Activated CD8-positive, alpha-beta memory T cell treated with anti-CD3 and anti-CD28 coated beads for 4 hours (primary cell): ENCODE data around the gene ADARB2.
"Not testable (repeated sequence)": the region's sequence is repeated elsewhere in the genome, so short reads cannot be mapped to it uniquely, and the experiment has no call there.

Source experiments
- DNase-seq, 2 donors: peaks; one replicate each; pipeline ENCODE4 v3.0.0-alpha.2; 2020; ENCODE audit warnings: low read depth in 2 of 2

Gene ADARB2

GRCh38 chr10:1616701-1617100 is 120.6 kb downstream of the ADARB2 start:
- DNase-seq: not testable (repeated sequence)

DNA sequence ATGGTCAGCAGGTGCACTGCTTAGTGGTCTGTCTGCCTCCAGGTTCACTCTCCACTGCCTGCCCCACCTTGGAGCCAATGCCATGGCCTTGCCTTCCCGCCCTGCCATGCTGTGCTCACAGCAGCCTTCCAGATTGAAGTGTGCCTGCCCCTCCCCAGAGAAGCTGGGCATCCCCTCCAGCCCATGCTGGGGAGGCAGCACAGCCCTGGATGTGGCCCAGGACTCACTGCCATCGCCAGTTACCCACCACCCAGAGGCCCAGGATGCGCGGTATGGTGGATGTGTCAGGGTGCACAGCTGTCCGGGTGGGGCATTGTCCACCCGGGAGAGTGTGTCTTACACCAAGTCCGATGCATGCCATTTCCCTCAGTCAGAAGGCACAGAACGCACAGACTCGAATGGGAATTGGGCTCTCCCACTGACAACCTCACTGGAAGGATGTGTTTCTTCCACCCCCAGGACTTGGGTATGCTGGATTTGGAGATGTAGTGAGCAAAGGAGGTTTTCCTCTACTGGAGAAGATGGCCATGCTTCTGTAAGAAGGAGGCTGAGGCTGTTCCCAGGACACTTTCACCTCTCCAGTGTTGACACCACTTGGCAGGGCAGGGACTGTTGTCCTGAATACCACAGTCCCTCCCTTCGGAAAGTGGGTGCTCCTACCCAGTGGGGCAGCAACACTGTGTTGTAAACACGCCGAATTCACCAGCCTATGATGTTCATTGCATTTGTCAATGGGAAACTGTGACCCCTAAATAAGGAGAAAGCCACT is 122.0 kb downstream of the ADARB2 start:
- no peak for DNase-seq

DNA sequence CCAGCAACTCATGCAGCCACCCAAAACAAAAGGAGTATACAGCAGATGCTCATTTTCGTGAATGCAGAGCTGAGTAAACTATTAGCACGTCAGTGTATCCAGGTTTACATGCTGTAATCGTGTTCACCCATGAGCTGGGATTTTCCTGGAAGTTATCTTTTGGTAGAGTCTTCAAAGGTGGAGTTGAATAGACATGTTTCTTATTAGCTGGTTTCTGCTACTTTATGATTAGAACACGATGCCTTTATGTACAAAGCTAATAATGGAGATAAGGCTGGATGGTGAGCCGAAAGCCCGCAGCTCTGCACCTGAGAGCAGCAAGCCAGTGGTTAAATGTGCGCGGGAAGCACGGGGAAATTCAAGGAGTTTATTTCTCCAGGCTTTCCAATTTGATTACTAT is 123.8 kb downstream of the ADARB2 start:
- no peak for DNase-seq

DNA sequence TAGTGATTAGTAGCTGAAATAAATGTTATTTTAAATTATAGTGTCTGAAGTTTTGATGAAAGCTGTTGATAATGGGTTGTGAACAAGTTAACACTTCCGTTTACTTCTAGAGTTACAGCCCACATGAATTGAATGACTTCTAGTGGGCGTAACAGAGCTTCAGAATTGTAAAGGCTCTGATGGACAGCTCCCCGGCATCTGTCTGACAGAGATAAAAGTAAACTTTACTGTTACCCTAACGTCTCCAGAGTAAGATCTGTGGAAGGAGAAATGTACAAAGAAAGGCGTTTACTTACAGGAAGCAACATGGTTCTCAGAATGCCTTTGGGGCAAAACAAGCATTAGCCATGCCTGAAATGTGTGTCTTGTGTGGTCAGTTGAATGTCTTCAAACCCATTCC is 124.4 kb downstream of the ADARB2 start:
- no peak for DNase-seq

- DNase-seq: no peak
These were observed 125.3 kb downstream of the ADARB2 start for GRCh38 chr10:1611936-1612550.

DNA sequence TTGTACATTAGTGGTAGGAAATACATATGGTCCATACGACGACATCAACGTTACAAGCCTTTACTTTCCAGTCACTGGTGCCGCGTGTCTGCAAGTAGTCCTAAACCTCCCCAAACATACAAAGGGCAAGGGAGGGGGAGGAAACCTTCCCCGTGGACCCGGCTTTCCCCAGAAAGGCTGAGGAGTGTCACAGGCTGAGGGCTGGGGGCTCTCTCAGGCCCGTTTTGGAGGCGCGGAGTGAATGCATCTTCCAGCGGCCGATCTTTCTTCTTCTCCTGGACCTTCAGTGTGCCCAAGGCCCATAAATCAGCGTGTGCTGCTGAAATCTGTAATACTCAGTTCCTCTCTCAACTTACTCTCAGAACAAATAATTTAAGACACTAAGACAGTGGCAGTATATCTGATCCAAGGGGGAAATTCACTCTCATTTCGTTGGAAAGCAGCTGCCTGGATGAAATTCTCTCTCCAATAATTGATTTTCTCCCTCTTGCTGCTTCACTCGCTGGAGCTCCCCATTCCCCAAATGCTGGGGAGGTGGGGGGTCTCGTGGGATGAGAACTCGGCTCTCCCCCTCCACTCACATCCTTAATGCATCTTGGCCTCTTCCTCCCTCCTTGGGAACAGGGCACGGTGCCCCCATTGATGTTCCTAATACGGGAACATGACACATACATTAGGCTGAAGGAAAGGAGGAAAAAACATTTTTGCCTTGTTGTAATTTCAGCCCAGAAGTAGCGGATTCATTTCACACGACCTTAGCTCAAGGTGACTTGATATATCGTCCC is 126.1 kb downstream of the ADARB2 start:
- DNase-seq: no peak

- no peak for DNase-seq
These were observed 127.7 kb downstream of the ADARB2 start for GRCh38 chr10:1609648-1609970.

GRCh38 chr10:1608851-1609647 is 128.3 kb downstream of the ADARB2 start:
- no peak for DNase-seq

DNA sequence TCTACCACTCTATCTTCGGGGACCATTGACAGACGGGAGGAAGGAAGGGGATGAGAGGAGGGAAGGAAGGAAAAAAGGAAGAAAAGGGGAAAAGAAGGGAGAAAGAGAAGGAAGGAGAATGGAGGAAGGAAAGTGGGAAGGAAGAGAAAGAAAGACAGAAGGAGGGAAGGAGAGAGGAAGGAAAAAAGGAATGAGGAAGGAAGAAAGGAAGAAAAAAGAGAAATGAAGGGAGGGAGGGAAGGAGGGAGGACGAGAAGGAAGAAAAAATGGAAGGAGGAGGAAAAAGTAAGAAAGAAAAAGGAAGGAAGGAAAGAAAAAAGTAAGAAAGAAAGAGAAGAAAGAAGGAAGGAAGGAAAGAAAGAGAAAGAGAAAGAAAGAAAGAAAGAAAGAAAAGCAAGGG is 128.9 kb downstream of the ADARB2 start:
- DNase-seq: no peak

DNA sequence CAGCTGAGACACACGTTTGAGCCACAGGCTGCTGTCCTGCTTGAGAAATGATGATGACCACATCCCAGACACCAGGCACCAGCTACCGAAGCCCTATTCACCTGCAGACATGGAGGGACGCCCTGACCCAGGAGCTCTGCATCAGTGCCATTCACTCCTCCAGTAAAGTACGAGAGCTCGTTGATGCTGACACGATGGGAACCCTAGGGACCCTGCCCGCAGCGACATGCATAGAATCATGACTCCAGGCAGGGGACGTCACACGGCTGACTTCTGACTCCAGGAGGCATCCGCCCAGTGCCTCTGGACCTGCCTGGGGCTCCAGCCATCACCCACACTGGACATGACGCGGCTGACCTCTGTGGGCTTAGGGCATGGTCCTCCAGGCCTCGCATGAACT is 129.9 kb downstream of the ADARB2 start:
- no peak for DNase-seq

- no peak for DNase-seq
These were observed 131.1 kb downstream of the ADARB2 start for GRCh38 chr10:1605999-1606940.

GRCh38 chr10:1605121-1605520 is 132.2 kb downstream of the ADARB2 start:
- DNase-seq: no peak

GRCh38 chr10:1604246-1604645 is 133.1 kb downstream of the ADARB2 start:
- DNase-seq: no peak

DNA sequence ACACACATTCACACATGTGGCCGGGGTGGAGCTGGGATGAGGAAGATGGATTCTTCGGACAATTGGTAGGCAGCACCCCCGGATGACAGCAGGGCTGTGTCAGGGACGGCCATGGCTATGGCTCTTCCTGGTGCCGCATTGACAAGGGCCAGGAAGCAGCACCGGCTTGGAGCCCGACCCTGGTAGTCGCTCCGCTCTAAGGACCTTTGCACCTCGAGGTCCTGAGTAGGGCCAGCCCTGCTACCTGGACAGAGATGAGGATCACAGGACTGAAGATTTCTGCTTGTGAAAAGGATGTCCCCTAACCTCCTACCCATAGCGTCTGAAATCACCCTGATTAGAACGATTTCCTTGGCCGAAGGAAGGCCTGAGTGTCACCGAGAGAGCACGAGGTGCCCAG is 134.1 kb downstream of the ADARB2 start:
- DNase-seq: no peak

GRCh38 chr10:1602037-1602484 is 135.3 kb downstream of the ADARB2 start:
- DNase-seq: no peak

DNA sequence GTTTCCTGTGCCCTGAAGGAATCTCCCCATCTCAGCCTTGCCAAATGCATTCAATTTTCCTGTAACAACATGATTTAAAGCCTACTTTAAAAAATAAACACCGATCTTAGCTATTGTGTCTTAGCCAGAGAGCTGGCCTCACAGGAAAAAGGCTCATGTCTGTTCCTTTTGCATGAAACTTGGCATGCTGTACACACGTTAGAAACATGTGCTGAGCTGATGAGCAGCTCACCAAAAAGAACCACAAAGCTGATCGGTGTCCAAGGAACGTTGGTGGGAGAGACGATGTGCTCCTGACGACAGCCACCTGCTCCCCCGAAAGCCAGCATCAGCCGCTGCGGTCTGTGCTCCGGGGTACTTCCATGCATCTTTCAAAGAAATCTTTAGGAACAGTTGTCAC is 135.9 kb downstream of the ADARB2 start:
- no peak for DNase-seq

GRCh38 chr10:1600861-1601260 is 136.5 kb downstream of the ADARB2 start:
- DNase-seq: no peak

GRCh38 chr10:1598393-1599153 is 138.8 kb downstream of the ADARB2 start:
- DNase-seq: no peak

DNA sequence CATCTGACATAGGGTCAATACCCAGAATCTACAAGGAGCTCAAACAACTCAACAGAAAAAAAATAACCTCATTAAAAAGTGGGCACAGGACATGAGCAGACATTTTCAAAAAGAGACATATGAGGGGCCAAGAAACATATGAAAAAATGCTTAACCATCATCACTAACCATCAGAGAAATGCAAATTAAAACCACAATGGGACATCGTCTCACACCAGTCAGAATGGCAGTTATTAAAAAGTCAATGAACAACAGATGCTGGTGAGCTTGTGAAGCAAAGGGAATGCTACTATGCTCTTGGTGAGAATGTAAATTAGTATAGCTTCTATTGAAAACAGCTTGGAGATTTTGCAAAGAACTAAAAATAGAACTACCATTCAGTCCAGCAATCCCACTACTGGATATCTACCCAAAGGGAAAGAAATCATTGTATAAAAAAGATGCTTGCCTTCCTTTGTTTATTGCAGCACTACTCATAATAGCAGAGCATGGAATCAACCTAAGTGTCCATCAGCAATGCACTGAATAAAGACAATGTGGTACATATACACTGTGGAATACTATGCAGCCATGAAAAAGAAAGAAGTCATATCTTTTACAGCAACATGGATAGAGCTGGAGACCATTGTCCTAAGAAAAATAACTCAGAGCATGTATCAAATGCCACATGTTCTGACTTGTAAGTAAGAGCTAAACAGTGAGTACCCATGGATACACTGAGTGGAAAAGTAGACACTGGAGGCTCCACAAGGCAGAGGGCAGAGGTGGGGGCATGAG is 139.8 kb downstream of the ADARB2 start:
- DNase-seq: no peak
